ENCODE results near the gene WDHD1. TPM values are rescaled to one million over a fixed set of nuclear protein-coding genes. Genes with fewer than 3 reads are reported as not detected.
A peak's percentile ranks its signal among the peaks of the same experiment; 100 is the strongest.
"Not testable (repeated sequence)": the region's sequence is repeated elsewhere in the genome, so short reads cannot be mapped to it uniquely, and the experiment has no call there.

The WDHD1 gene
- polyA plus RNA-seq, 3 donors, result 0.19 to 0.37 (median 0.30) TPM

DNA sequence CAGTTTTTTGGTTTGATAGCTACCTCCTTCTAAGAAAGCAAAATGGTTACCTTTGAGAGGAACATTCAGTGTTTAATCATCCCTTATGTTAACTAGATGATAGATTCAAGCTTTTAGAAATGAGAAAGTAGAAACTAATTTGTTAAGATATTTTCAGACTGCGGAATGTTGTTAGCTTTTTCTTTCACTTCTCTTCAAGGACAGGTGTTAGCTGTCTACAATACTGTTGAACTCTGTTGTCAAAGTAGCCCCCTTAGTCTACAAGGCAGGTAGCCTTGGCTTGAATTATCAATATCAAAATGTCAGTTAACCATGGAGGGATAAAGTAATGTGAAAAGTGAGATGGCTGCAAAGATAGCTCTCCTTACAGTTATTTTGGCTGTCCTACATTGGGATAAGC is 39.3 kb upstream of the WDHD1 start:
- Histone ChIP-seq H3K27ac (ENCODE audit: low read depth in 1 of 2, low read length in 2 of 2) (peak overlapping the region in 1 of 2 donors; percentile 31), H3K27me3 (ENCODE audit: control insufficient read depth in 2 of 2, insufficient read depth in 2 of 2, low read length in 2 of 2) (no peaks in the 10 kb centered on the region), H3K4me3 (replicated peaks in 1 of 3; ENCODE audit: low read depth in 2 of 3, low read length in 3 of 3) (no peak overlapping the region), H3K9me3 (replicated peaks in 1 of 2; ENCODE audit: control insufficient read depth in 1 of 2, insufficient read depth in 1 of 2, low read length in 2 of 2) (no peaks in the 10 kb centered on the region), H4K20me1 (ENCODE audit: insufficient read depth, low read length) (peaks cover 52% of the 10 kb centered on the region), H3K4me1 (ENCODE audit: control insufficient read depth in 1 of 2, insufficient read depth in 2 of 2, low read length in 2 of 2) (no peaks in the 10 kb centered on the region), H2AFZ (ENCODE audit: insufficient read depth, low read depth, low read length, poor library complexity, severe bottlenecking) (no peak overlapping the region), H3K79me2 (ENCODE audit: insufficient read depth, low read length) (peaks cover 14% of the 10 kb centered on the region), H3K36me3 (replicated peaks in 1 of 2; ENCODE audit: control insufficient read depth in 1 of 2, insufficient read depth in 2 of 2, low read length in 2 of 2) (peaks cover 44 to 75% of the 10 kb centered on the region in 2 donors), H3K4me2 (replicated peaks; ENCODE audit: extremely low read depth, low read length, poor library complexity, severe bottlenecking) (no peak overlapping the region), H3K9ac (ENCODE audit: insufficient read depth, low read length, poor library complexity, severe bottlenecking) (no peak overlapping the region)
- Mint-ChIP-seq H3K27ac (peak overlapping the region in 2 of 7 donors; percentile 21 to 22), H3K36me3 (peaks cover 54 to 55% of the 10 kb centered on the region in 2 donors), H3K9me3 (peaks cover 0 to 4% (median 0%) of the 10 kb centered on the region in 7 donors), H3K4me1 (peaks cover 8% of the 10 kb centered on the region), H3K27me3 (ENCODE audit: low read depth in 3 of 3) (peaks cover 0 to 3% (median 1%) of the 10 kb centered on the region in 3 donors), H3K4me3 (no peak overlapping the region)
- intact Hi-C loops (cut with micrococcal nuclease), result no loop called here
- no peak for DNase-seq
- TF ChIP-seq, protein P1, sequence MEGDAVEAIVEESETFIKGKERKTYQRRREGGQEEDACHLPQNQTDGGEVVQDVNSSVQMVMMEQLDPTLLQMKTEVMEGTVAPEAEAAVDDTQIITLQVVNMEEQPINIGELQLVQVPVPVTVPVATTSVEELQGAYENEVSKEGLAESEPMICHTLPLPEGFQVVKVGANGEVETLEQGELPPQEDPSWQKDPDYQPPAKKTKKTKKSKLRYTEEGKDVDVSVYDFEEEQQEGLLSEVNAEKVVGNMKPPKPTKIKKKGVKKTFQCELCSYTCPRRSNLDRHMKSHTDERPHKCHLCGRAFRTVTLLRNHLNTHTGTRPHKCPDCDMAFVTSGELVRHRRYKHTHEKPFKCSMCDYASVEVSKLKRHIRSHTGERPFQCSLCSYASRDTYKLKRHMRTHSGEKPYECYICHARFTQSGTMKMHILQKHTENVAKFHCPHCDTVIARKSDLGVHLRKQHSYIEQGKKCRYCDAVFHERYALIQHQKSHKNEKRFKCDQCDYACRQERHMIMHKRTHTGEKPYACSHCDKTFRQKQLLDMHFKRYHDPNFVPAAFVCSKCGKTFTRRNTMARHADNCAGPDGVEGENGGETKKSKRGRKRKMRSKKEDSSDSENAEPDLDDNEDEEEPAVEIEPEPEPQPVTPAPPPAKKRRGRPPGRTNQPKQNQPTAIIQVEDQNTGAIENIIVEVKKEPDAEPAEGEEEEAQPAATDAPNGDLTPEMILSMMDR (IDR thresholded peaks at IDR 0.05), result no peak
- WGBS (ENCODE audit: insufficient coverage), result no CpG with 5 or more reads among the region's 1 CpG

DNA sequence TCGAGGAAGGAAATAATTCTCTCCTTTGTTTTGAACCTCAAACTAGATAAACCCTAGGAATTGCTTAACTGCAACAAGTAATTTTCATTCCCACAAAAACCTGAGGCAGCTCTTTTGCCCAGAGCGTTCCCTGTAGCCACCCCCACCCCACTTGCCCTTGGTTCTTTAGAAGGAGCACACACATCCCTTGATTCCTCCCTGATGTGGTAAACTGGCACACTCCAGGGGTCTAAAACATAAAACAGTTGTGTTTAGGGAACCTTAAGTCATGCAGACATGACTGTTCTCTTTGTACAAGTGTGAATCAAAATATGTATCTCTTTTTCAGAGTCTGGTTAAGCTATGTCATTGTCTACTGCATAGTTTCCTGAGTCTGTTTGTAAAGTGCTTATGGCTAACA is 38.5 kb upstream of the WDHD1 start:
- Histone ChIP-seq H3K4me2 (replicated peaks; ENCODE audit: extremely low read depth, low read length, poor library complexity, severe bottlenecking) (no peak overlapping the region), H3K79me2 (ENCODE audit: insufficient read depth, low read length) (peaks cover 22% of the 10 kb centered on the region), H3K4me1 (ENCODE audit: control insufficient read depth in 1 of 2, insufficient read depth in 2 of 2, low read length in 2 of 2) (no peaks in the 10 kb centered on the region), H3K27me3 (ENCODE audit: control insufficient read depth in 2 of 2, insufficient read depth in 2 of 2, low read length in 2 of 2) (no peaks in the 10 kb centered on the region), H3K9ac (ENCODE audit: insufficient read depth, low read length, poor library complexity, severe bottlenecking) (no peak overlapping the region), H2AFZ (ENCODE audit: insufficient read depth, low read depth, low read length, poor library complexity, severe bottlenecking) (no peak overlapping the region), H4K20me1 (ENCODE audit: insufficient read depth, low read length) (peaks cover 60% of the 10 kb centered on the region), H3K4me3 (replicated peaks in 1 of 3; ENCODE audit: low read depth in 2 of 3, low read length in 3 of 3) (no peak overlapping the region), H3K9me3 (replicated peaks in 1 of 2; ENCODE audit: control insufficient read depth in 1 of 2, insufficient read depth in 1 of 2, low read length in 2 of 2) (no peaks in the 10 kb centered on the region), H3K36me3 (replicated peaks in 1 of 2; ENCODE audit: control insufficient read depth in 1 of 2, insufficient read depth in 2 of 2, low read length in 2 of 2) (peaks cover 44 to 81% of the 10 kb centered on the region in 2 donors), H3K27ac (ENCODE audit: low read depth in 1 of 2, low read length in 2 of 2) (no peak overlapping the region)
- no peak for DNase-seq
- H3K36me3 Mint-ChIP-seq, result peaks cover 56 to 62% of the 10 kb centered on the region in 2 donors
- no CpG with 5 or more reads among the region's 2 CpGs for WGBS (ENCODE audit: insufficient coverage)
- H3K9me3 Mint-ChIP-seq, result peaks cover 0 to 2% (median 0%) of the 10 kb centered on the region in 7 donors
- intact Hi-C loops (cut with micrococcal nuclease), result no loop called here
- H3K27me3 Mint-ChIP-seq (ENCODE audit: low read depth in 3 of 3), result no peaks in the 10 kb centered on the region
- TF ChIP-seq, protein P1 (IDR thresholded peaks at IDR 0.05), result no peak
- peak overlapping the region in 1 of 7 donors; percentile 6 for H3K27ac Mint-ChIP-seq
- no peak overlapping the region for H3K4me3 Mint-ChIP-seq
- no peaks in the 10 kb centered on the region for H3K4me1 Mint-ChIP-seq

DNA sequence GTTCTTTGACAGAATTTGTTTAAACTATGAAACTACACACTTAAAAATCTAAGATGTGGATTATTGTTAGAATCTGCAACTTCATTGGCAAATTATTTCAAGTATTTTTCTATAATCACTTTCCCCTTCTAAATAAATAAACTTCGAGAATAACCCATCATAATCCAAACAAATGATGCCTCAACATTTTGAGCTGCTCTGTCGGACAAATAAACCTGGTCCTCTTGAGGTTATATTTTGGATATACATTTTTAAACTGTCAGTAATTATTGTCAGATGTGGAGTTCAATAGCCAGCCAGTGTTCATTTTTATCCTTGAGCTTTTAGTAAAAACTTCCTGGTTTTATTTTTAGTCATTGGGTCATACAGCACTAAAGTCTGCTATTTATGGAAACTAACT is 38.0 kb upstream of the WDHD1 start:
- Histone ChIP-seq H4K20me1 (ENCODE audit: insufficient read depth, low read length) (peaks cover 65% of the 10 kb centered on the region), H3K36me3 (replicated peaks in 1 of 2; ENCODE audit: control insufficient read depth in 1 of 2, insufficient read depth in 2 of 2, low read length in 2 of 2) (peaks cover 44 to 83% of the 10 kb centered on the region in 2 donors), H3K79me2 (ENCODE audit: insufficient read depth, low read length) (peaks cover 27% of the 10 kb centered on the region)
- H3K4me1 ChIP-seq (ENCODE audit: control insufficient read depth in 1 of 2, insufficient read depth in 2 of 2, low read length in 2 of 2); H3K27ac ChIP-seq (ENCODE audit: low read depth in 1 of 2, low read length in 2 of 2); H3K4me3 ChIP-seq (replicated peaks in 1 of 3; ENCODE audit: low read depth in 2 of 3, low read length in 3 of 3); H3K9me3 ChIP-seq (replicated peaks in 1 of 2; ENCODE audit: control insufficient read depth in 1 of 2, insufficient read depth in 1 of 2, low read length in 2 of 2); H3K27me3 Mint-ChIP-seq (ENCODE audit: low read depth in 3 of 3); H3K4me1 Mint-ChIP-seq; intact Hi-C loops (cut with micrococcal nuclease); H3K4me3 Mint-ChIP-seq; H3K27me3 ChIP-seq (ENCODE audit: control insufficient read depth in 2 of 2, insufficient read depth in 2 of 2, low read length in 2 of 2); H2AFZ ChIP-seq (ENCODE audit: insufficient read depth, low read depth, low read length, poor library complexity, severe bottlenecking); H3K9ac ChIP-seq (ENCODE audit: insufficient read depth, low read length, poor library complexity, severe bottlenecking); DNase-seq; H3K9me3 Mint-ChIP-seq; H3K4me2 ChIP-seq (replicated peaks; ENCODE audit: extremely low read depth, low read length, poor library complexity, severe bottlenecking): not testable (repeated sequence)
- Mint-ChIP-seq H3K27ac (peak overlapping the region in 1 of 7 donors; percentile 25), H3K36me3 (peaks cover 56 to 64% of the 10 kb centered on the region in 2 donors)
- WGBS (ENCODE audit: insufficient coverage), result no CpG with 5 or more reads among the region's 2 CpGs
